GM21619 (cell line): ENCODE results near the gene SIGLEC1.

Source experiments
- ATAC-seq: cut with Tn5 transposase; IDR thresholded peaks from one replicate; pipeline ENCODE4 v1.9.1; 2021; ENCODE audit not compliant: unreplicated experiment

The SIGLEC1 gene

DNA sequence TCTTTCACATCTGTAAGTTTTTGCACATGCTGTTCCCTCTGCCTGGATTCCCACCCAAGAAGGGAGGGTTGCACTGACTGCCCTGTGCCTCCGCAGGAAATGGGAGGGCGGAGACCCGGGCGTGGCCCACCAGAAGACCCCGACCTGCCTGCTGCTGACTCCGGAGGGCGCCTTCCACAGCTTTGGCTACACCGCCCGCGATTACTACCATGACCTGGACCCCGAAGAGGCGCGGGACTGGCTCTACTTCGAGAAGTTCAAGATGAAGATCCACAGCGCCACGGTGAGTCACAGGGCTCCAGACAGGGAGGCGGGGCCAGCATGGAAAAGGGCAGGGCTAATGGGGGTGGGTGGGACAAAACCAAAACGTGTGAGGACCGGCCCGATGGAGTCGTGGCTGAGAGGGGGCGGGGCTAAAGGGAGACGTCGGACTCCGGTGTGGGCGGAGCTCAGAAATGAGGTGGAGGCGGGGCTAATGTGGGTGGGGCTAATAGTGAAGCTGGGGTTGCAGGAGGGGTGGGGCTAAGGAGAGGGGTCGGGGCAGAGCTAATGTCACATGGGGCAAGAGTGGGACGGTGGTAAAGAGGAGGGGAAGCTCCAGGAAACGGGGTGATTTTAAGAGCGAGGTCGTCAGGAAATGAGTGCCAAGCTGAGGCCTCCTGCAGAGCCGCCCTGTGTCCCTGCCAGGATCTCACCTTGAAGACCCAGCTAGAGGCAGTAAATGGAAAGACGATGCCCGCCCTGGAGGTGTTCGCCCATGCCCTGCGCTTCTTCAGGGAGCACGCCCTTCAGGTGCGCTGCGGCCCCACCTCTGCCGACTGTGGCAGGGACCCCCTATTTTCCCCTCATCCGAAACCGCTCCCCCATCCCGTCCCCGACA lies 32.6 kb upstream of the SIGLEC1 start:
- no peak for ATAC-seq

- ATAC-seq, result no peak
Observed at GRCh38 chr20:3744037-3744436, 31.6 kb upstream of the SIGLEC1 start.

GRCh38 chr20:3743251-3743650 lies 30.9 kb upstream of the SIGLEC1 start:
- ATAC-seq, result no peak

DNA sequence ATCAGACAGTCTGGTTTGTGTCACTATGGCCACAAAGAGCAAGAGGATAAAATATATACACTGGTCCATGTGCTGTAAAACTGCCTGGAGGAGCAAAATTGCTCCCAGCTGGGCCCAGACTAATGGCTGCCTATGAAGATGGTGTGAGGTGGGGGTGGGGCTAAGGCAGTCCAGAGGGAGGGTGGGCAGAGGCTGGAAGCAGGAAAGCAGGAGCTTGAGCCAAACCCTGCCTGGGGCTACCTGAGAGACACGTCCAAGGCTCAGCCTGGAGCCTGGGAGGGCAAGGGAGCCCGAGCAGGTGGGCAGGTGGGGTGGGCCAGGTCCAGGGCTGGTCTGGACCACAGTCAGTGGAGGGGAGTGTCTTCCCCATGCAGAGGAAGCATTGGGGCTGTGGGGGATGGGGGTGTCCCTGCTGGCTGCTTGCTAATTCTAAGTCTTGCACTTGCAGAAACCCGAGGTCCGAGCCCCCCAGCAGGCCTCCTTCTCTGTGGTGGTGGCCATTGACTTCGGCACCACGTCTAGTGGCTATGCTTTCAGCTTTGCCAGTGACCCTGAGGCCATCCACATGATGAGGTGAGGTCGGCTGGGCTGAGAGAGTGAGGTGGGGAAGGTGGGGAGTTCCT lies 29.5 kb upstream of the SIGLEC1 start:
- ATAC-seq, result no peak

GRCh38 chr20:3740615-3741301 lies 28.4 kb upstream of the SIGLEC1 start:
- ATAC-seq, result no peak

- no peak for ATAC-seq
Observed at GRCh38 chr20:3739926-3740451, 27.6 kb upstream of the SIGLEC1 start.

GRCh38 chr20:3739054-3739925 lies 26.9 kb upstream of the SIGLEC1 start:
- ATAC-seq, result no peak

GRCh38 chr20:3738111-3739053 lies 26.0 kb upstream of the SIGLEC1 start:
- ATAC-seq, result no peak

DNA sequence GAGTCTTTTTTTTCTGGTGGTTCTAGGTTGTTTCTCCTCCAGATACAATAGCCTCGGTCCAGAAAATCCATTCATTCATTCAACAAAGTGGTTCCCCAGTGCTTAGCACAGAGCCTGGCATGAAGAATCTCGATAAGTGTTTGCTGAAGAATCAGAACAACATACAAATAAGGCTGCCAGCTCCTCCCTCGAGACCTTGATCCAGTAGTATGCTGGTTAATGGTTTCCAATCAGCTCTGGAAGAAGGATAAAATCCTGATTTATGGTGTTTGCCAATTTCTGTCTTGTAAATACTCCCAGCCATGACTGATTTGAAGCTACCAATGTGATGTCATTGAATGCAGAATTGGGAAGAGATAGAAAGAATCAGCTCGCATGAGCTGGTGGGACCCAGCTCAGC lies 23.4 kb upstream of the SIGLEC1 start:
- no peak for ATAC-seq

GRCh38 chr20:3734111-3734843 lies 21.9 kb upstream of the SIGLEC1 start:
- no peak for ATAC-seq

DNA sequence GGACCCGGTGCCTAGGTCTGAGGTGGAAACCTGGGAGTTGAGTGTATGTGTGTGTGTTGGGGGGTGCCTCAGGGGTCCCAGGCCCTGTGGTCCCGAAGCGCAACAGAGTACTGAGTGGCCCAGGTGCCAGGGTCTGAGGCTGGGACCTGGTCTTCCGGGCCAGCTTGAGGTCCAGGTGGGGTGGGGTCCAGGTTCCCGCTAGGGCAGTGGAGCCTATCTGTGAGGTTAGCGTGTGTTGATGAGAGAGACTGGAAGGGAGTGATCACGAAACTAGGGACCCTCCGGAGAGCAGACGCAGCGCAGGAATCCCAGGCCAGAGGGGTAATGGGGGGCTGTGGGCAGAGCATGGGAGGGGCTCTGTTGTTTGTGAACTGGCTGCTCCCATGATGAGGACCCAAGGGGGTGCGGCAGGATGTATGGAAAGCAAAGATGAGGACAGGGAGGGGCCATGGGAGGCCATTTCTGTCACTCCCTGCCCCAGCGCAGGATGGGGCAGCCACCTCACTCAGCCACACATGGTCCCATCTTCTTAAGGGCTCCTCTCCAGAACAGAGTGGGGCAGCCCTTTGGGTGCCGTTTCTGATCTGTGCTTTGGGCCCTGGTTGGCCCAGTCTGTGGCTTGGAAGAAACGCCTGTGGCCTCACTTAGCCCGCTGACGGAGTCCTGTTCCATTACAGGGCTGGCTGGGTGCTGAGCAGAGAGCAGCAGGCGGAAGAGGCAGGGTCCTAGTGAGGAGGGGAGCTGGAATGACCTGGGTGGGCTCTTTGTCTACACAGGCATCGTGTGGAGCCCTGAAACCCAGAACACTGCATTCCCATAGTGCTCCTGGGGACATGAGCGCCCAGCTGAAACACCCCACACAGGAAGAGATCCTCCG lies 21.0 kb upstream of the SIGLEC1 start:
- ATAC-seq, result no peak

GRCh38 chr20:3732327-3733118 lies 20.1 kb upstream of the SIGLEC1 start, which contains the start of gene HSPA12B:
TSS of gene HSPA12B (plus strand) at chr20:3732685. CDS start at chr20:3738675, 5,990 bp downstream.
- no peak for ATAC-seq

DNA sequence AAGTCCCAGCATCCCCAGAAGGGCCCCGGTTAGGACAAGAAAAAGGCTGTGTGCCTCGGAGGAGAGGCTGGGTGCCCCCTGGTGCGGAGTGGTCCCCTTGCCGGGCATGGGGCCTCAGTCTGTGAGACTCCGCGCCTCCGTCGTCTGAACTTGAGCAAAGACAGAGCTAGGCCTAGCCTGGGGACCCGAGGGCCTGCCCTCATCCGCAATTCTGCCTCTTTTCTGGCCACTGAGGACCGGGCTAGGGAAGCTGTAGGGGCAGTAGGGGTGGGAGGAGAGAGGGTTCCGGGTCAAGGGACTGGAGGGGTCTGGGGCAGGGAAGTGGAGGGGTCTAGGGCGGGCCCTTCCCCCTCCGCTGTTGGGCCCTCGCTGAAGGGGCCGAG lies 19.5 kb upstream of the SIGLEC1 start:
- no peak for ATAC-seq

DNA sequence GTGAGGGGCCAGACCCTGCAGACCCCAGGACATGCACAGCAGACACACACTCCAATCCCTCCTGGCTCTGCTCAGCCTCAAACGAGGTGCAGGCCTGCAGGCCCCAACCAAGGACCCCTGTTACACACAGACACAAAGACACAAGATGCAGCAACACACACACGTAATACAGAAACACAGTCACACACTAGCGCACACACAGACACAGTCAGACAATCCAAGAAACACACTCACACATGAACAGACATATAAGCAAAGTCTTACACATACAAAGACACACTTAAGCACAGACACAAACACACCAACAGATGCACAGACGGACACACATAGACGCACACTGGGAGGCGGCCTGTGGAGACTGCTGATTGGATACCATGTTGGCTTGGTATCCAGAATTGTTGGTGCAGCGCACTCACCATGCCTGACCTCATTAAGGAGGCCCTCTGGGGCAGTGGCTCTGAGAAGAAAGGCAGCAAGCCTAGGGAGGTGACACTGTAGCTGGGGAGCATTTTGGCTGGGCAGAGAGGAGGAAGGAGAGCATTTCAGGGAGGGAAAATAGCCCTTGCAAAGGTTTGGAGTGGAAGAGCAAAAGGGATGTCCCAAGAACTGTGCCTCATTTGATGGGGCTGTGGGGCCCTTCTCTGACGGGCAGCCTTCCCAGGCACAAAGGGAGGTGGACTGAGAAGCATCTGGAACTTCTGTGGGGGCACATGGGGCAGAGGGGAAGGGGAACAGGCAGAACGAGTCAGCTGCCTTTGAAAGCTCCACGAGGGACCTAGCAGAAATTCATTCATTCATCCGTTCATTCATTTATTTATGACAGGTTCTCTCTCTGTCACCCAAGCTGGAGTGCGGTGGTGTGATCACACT lies 18.6 kb upstream of the SIGLEC1 start:
- ATAC-seq, result no peak

DNA sequence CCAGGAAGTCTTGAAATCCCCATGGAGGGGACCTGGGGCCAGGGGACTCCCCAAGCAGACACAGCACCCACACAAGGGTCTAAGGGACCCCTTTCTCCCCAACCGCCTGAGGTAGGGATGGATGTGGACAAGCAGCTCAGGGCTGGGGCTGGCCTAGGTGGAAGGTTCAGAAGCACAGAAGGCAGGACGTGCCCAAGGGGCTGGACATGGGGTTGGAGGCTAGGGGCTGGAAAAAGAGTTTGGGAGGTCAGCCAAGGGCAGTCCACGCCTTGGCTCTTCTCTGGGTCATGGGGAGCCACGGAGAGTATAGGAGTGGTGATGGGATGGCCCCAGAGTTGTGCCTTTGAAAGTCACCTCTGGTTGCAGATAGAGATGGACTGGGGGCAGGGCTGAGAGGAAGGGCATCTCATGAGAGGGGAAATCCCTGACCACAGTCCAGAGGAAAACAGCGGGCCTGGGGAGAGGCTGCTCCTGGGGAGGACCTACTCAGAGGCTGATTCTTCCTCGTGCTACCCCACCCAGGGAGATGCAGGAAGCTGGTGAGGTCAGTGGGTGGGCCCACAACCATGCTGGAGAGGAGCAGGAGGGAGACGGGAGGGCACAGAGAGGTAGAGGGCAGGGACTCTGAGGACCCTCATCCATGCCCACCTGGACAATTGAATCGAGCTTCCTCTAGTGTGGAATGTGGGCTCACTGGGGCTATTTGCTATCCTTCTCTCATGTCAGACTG lies 17.6 kb upstream of the SIGLEC1 start:
- ATAC-seq, result no peak
